ACHN (cell line): ENCODE data around the gene INPP5A.

Experiments used
- DNase-seq: peaks from one replicate; pipeline ENCODE4 v3.0.0-alpha.2; 2015
- in situ Hi-C: cut with HindIII; loops from 2 replicates; pipeline ENCODE4 v1.10.0; 2017; ENCODE audit warnings: low sequenced_read_pairs, low pct_ligation_motif_present, low pct_unique_long_range_greater_than_20kb

The INPP5A gene

DNA sequence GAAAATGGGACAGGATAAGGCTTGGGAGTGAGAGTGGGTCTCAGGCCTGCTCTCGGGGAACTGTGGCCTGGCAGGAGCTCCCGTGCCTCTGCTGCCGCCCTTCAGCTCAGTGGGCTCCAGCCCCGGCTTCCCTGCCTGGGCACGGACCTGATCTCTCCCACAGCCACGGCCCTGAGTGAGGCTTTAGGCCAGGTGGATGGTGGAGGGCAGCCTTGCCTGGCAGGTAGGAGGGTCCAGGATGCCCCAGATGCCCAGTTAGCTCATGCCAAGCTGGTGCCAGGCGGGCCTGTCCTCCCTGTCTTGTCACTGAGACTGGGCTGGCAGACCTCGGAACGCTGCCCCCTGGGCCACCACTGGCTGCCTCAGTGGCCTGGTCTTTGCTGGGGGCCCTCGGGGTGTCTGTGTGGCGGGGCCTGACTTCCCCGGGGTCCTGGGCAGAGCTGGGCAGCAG is 116.6 kb downstream of the INPP5A start:
- in situ Hi-C loops = no loop called here
- no peak for DNase-seq

- in situ Hi-C loops = no loop called here
Measured at GRCh38 chr10:132654708-132655661, 117.4 kb downstream of the INPP5A start.

GRCh38 chr10:132655735-132656134 is 118.1 kb downstream of the INPP5A start:
- no peak for DNase-seq
- in situ Hi-C loops = no loop called here

More at GRCh38 chr10:132654708-132655661, 117.4 kb downstream of the INPP5A start:
- peak; percentile 65 for DNase-seq

- in situ Hi-C loops = no loop called here
- no peak for DNase-seq
Measured at GRCh38 chr10:132656283-132657126, 118.9 kb downstream of the INPP5A start.

GRCh38 chr10:132657127-132657706 is 119.6 kb downstream of the INPP5A start:
- in situ Hi-C loops = no loop called here
- no peak for DNase-seq

DNA sequence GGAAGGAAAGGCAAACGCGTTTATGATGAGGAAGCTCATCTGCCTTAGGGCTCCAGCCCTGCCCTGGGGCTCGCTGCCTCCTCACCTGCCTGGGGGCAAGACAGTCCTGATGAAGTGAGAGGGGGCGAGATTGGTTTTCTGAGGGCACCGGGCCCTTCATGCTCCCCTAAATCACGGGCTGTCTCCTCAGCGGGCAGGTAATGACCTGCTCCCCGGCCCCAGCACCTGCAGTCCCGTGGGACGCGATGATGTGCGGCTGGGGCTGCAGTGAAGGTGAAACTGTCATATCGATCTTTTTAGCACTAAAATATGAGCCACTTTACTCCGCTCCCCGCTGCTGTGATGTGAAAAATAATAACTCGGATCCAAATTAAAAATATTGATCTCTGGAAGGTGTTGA is 120.2 kb downstream of the INPP5A start:
- in situ Hi-C loops = no loop called here
- DNase-seq = no peak

- no peak for DNase-seq
- in situ Hi-C loops = no loop called here
Measured at GRCh38 chr10:132658546-132659205, 121.1 kb downstream of the INPP5A start.

DNA sequence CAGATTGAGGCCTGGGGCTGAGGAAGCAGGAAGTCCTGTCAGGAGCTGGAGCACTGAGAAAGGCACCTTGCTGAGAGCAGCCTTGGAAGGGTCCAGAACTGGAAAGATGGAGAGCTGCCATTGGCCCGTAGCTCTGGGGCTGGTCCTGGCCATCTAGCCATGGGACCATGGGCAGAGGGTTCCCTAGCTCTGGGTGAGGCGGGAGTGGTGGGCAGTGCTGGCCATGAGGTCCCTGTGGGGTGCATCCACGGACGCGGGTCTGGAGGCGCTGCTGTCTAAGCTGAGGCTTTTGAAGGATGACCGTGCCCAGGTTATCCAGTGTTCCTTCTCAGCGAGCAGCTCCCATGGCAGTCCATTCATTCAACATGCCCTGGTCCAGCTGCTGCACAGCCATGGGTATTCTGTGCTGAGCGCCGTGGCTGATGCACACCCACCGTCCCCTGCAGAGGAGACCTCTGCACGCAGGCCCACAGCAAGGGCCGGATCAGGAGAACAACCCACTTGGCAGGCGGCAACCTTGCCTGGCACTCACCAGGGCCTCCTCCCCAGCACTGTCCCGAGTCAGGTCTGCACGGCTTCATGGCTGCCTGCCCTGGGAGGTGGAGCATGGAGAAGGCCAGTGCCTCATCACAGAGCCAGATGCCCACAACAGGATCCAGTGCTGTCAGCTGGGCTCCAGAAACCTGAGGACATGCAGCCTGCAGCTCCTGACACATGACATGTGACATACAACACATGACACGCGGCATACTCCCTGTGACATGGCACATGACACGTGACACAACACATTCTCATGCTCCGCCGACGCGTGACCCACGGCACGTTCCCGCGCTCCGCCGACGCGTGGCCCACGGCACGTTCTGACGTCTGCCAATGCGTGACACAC is 121.9 kb downstream of the INPP5A start:
- DNase-seq = no peak
- in situ Hi-C loops = no loop called here

DNA sequence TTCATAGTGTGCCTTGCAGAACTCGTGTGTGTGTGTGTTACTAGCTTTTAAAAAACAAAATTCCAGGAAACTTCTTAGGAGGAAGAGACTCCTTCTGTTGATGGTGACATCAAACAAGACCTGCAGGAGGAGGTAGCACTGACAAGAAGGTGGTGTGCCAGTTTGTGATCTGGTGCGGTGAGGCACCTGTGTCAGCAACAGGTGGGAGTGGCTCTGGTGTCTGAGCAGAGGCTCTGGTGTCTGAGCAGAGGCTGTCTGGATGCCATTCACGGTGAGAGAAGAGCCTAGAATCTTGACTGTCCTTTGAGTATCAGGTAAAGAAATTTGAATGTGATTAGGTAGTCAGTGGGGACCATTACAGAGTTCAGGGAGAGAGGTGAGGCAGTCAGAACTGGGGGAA is 122.8 kb downstream of the INPP5A start:
- in situ Hi-C loops = no loop called here
- DNase-seq = no peak

DNA sequence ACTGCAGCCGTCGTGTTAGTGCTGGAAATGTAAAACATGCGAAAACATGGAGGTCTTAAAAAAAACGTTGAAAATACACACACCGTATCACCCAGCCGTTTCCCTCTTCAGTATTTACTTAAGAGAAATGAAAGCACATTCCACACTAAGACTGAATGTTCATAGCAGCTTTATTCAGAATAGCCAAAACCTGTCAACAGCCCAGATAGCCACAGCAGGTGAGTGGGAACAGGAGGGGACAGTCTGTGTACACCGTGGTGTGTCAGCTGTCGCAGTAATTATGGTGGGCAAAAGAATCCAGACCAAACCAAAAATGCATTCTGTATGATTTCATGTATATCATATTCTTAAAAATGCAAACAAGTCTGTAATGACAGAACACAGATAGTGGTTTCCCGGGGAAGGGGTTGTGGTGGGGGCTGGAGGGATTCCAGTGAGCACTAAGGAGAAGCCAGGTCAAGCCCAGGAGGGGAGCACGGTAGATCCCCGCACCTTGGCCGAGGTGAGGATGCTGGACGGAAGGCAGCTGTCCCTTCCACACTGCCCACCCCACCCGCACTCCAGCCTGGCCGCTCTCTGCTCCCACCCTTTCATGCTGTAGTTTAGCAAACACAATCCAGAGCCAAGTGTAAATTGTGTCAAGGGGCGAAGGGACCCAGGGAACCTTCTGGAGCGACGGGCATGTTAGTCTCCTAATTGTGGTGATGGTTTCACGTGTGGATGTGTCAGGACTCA is 124.8 kb downstream of the INPP5A start:
- DNase-seq = no peak
- in situ Hi-C loops = no loop called here

DNA sequence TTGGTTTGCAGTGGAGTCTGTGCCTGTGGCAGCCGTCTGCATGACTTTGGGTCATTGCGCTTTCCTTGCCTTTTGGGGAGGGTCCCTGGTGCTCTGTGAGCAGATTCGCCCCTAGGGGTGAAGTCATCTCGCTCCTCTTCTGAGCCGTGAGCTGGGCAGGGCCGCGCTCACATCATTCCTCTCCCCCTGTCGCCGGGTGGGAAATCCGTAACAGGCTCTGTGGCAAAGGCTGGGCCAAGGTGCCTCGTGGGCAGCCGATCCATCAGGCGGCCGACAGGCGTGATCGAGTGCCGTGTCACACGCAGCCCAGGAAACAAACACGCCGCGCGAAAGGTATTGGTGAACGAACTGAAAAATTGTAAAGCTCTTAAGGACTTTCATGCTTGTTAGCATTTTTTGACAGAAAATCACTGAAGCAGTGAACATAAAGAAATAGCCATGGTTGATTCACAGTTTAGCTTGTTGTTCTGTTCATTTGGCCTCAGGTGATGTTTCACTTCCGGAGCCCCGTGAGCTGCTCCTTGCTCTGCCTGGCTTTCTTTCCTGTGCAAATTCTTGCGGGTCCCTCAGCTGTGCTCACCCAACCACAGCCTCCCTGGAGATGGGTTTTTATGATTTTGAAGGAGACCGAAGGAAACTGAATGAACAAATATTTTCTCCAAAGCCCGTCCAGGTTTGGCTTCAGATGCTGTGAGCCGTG is 126.2 kb downstream of the INPP5A start:
- in situ Hi-C loops = no loop called here
- no peak for DNase-seq

GRCh38 chr10:132664407-132664806 is 126.8 kb downstream of the INPP5A start:
- in situ Hi-C loops = no loop called here
- no peak for DNase-seq

GRCh38 chr10:132664883-132665282 is 127.3 kb downstream of the INPP5A start:
- in situ Hi-C loops = no loop called here
- DNase-seq = no peak

DNA sequence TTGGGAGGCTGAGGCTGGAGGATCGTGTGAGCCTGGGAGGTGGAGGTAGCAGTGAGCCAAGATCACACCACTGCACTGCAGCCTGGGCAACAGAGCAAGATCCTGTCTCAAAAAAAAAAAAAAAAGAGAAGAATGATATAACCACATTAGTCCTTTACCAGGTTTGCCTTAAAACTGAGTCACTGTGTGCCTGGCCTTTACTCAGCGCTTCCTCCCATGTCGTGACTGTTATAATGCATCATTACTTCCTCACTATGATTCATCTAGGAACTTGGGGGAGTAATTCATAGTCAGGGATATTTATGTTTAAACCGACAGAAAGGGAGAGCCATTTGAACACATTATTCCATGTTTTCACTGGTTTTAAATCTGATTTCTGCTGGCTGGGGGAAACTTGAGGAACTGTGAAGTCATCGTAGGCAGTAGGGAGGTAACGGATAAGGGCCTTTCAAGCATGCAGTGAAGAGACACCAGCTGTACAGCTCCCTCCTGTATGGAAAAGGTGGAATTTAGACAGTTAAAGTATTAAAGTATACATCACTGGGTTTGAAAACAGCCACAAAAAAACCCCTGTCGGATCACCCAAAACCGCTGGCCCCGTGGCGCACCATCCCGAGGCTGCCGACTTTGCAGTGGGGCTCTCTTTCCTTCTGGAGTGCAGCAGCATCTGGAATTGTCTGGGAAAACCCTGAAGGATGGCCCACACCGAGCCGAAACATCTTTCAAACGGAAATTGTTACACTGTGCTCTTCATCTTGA is 128.5 kb downstream of the INPP5A start:
- DNase-seq = peak; percentile 92
- in situ Hi-C loops = no loop called here

GRCh38 chr10:132666705-132667341 is 129.2 kb downstream of the INPP5A start:
- in situ Hi-C loops = no loop called here

More at GRCh38 chr10:132666705-132667341, 129.2 kb downstream of the INPP5A start:
- DNase-seq = peak; percentile 29
